CD8-positive, alpha-beta memory T cell (primary cell): ENCODE results near the gene CAST. TPM values are rescaled to one million over a fixed set of nuclear protein-coding genes. Genes with fewer than 3 reads are reported as not detected.
A peak's percentile ranks its signal among the peaks of the same experiment; 100 is the strongest.
"Not testable (repeated sequence)": the region's sequence is repeated elsewhere in the genome, so short reads cannot be mapped to it uniquely, and the experiment has no call there.

ENCODE experiments used
- CTCF ChIA-PET: fragments of 350-600 bp; sonication (Branson Sonifier 250); formaldehyde crosslinking; loops from one replicate; lab custom pipeline; 2021; ENCODE audit warnings: antibody characterized with exemption; lab: Charles Lee
- POLR2A ChIA-PET: fragments of 350-600 bp; sonication (Branson Sonifier 250); formaldehyde crosslinking; loops from one replicate; lab custom pipeline; 2021; ENCODE audit warnings: antibody characterized with exemption; lab: Charles Lee
- DNase-seq, 5 donors: peaks; one replicate each; pipeline versions ENCODE4 v3.0.0 to v3.0.0-alpha.2; 2020 to 2022; ENCODE audit warnings: mixed read lengths in 1 of 5
- H3K27ac ChIP-seq: one replicate; pipeline ENCODE4 v1.7.0; 2013; ENCODE audit warnings: low read depth, mild to moderate bottlenecking, low read length, moderate library complexity
- H3K27me3 ChIP-seq: 2 replicates; pipeline ENCODE4 v1.7.0; 2013; ENCODE audit warnings: low read length, mild to moderate bottlenecking; ENCODE audit not compliant: insufficient read depth, poor library complexity, severe bottlenecking
- H3K36me3 ChIP-seq: 2 replicates; pipeline ENCODE4 v1.7.0; 2013; ENCODE audit warnings: mild to moderate bottlenecking, low read length, moderate library complexity; ENCODE audit not compliant: insufficient read depth
- H3K4me1 ChIP-seq: 2 replicates; pipeline ENCODE4 v1.7.0; 2013; ENCODE audit warnings: mild to moderate bottlenecking, low read length, moderate library complexity; ENCODE audit not compliant: insufficient read depth
- H3K4me3 ChIP-seq: 2 replicates; pipeline ENCODE4 v1.7.0; 2013; ENCODE audit warnings: mild to moderate bottlenecking, low read length
- H3K9me3 ChIP-seq: 2 replicates; pipeline ENCODE4 v1.7.0; 2013; ENCODE audit warnings: mild to moderate bottlenecking, low read length
- H3K27ac Mint-ChIP-seq, 8 donors: one replicate each; pipeline ENCODE4 v1.8.0; 2020 to 2021; ENCODE audit warnings: mixed read lengths in 8 of 8, mild to moderate bottlenecking in 6 of 8, inconsistent platforms in 3 of 8, moderate library complexity in 3 of 8
- H3K27me3 Mint-ChIP-seq, 2 donors: one replicate each; pipeline ENCODE4 v1.8.0; 2020 to 2021; ENCODE audit warnings: mixed read lengths in 2 of 2, mild to moderate bottlenecking in 1 of 2, moderate library complexity in 1 of 2
- H3K36me3 Mint-ChIP-seq, 3 donors: one replicate each; pipeline ENCODE4 v1.8.0; 2020 to 2021; ENCODE audit warnings: mixed read lengths in 3 of 3, inconsistent platforms in 1 of 3, mild to moderate bottlenecking in 1 of 3
- H3K4me1 Mint-ChIP-seq, 3 donors: one replicate each; pipeline ENCODE4 v1.8.0; 2020 to 2021; ENCODE audit warnings: mixed read lengths in 3 of 3, inconsistent platforms in 1 of 3, mild to moderate bottlenecking in 1 of 3
- H3K4me3 Mint-ChIP-seq, 7 donors: one replicate each; pipeline ENCODE4 v1.8.0; 2020 to 2021; ENCODE audit warnings: mixed read lengths in 7 of 7, mild to moderate bottlenecking in 6 of 7, moderate library complexity in 4 of 7, inconsistent platforms in 2 of 7
- H3K9me3 Mint-ChIP-seq, 5 donors: one replicate each; pipeline ENCODE4 v1.8.0; 2020 to 2022; ENCODE audit warnings: mixed read lengths in 5 of 5, mild to moderate bottlenecking in 3 of 5, moderate library complexity in 2 of 5, inconsistent platforms in 1 of 5
- polyA plus RNA-seq: library from polyadenylated mRNA; unstranded; fragments of 300-500 nt; fragmentation: Illumina TruSeq; gene quantifications from one replicate; pipeline ENCODE4 v1.2.3, GENCODE V29; 2021
- total RNA-seq, 2 experiments: library from RNA; stranded (reverse); gene quantifications; one replicate each; pipeline ENCODE4 v1.2.3, GENCODE V29; 2021

The CAST gene
- total RNA-seq (100 to 1,000 TPM; 127 to 134 TPM), polyA plus RNA-seq (94.6 TPM)

GRCh38 chr5:96661855-96662724 lies at the start of gene CAST:
Gene CAST, plus strand, starts transcription at chr5:96662376. Its CDS starts 47 bp downstream, at chr5:96662423.
- Histone ChIP-seq H3K4me3 (peak within 1 kb of the TSS; percentile 80), H3K9me3 (no peaks in the 10 kb centered on the region), H3K36me3 (no peaks in the 10 kb centered on the region), H3K4me1 (peaks cover 36% of the 10 kb centered on the region), H3K27ac (peak within 1 kb of the TSS; percentile 92), H3K27me3 (no peaks in the 10 kb centered on the region)
- ChIA-PET POLR2A (interaction anchor here (0.5 to 2.7 kb wide), 7 partner anchors 9 to 146 kb away, joined by 3 to 20 read pairs (median 4); partner anchors contain the start of gene ERAP1), CTCF (interaction anchor here (1.1 to 1.9 kb wide), 9 partner anchors 9 to 318 kb away, joined by 3 to 10 read pairs (median 4); no protein-coding TSS in a partner anchor)
- Mint-ChIP-seq H3K9me3 (no peaks in the 10 kb centered on the region), H3K4me1 (peaks cover 56 to 71% (median 66%) of the 10 kb centered on the region in 3 donors), H3K36me3 (peaks cover 0 to 18% (median 2%) of the 10 kb centered on the region in 3 donors), H3K27me3 (no peaks in the 10 kb centered on the region), H3K27ac (peak within 1 kb of the TSS; percentile 98 to 99 (median 99)), H3K4me3 (peak within 1 kb of the TSS; percentile 91 to 99 (median 98))
- DNase-seq: peak; percentile 71 to 86 (median 76)

- H3K9me3 Mint-ChIP-seq: no peaks in the 10 kb centered on the region
- H3K36me3 Mint-ChIP-seq: no peaks in the 10 kb centered on the region
- peaks cover 9 to 24% of the 10 kb centered on the region in 2 donors for H3K27me3 Mint-ChIP-seq
- H3K4me3 Mint-ChIP-seq: no peak overlapping the region
- H3K9me3 ChIP-seq: no peaks in the 10 kb centered on the region
- H3K36me3 ChIP-seq: no peaks in the 10 kb centered on the region
- H3K27ac Mint-ChIP-seq: peak overlapping the region in 1 of 8 donors; percentile 2
- ChIA-PET CTCF (interaction anchor here (0.7 to 2.8 kb wide), 27 partner anchors 8 to 550 kb away, joined by 3 to 16 read pairs (median 5); partner anchors contain the start of gene CAST), POLR2A (interaction anchor here (1.2 kb wide), 1 partner anchor 49 kb away, joined by 4 read pairs; no protein-coding TSS in a partner anchor)
- H3K27me3 ChIP-seq: no peaks in the 10 kb centered on the region
- peak; percentile 7 to 52 (median 31) for DNase-seq
- no peak overlapping the region for H3K27ac ChIP-seq
- H3K4me3 ChIP-seq: no peak overlapping the region
- peaks cover 3% of the 10 kb centered on the region for H3K4me1 ChIP-seq
- peaks cover 4 to 6% (median 5%) of the 10 kb centered on the region in 3 donors for H3K4me1 Mint-ChIP-seq
Measured at GRCh38 chr5:96614110-96614691, 48.0 kb upstream of the CAST start.

- Mint-ChIP-seq H3K27ac (peak overlapping the region in 1 of 8 donors; percentile 77), H3K9me3 (no peaks in the 10 kb centered on the region), H3K4me3 (no peak overlapping the region), H3K4me1 (peaks cover 4 to 6% (median 5%) of the 10 kb centered on the region in 3 donors), H3K27me3 (peaks cover 5 to 21% of the 10 kb centered on the region in 2 donors), H3K36me3 (no peaks in the 10 kb centered on the region)
- peaks cover 3% of the 10 kb centered on the region for H3K4me1 ChIP-seq
- H3K27me3 ChIP-seq: no peaks in the 10 kb centered on the region
- H3K9me3 ChIP-seq: no peaks in the 10 kb centered on the region
- H3K4me3 ChIP-seq: no peak overlapping the region
- no peak for DNase-seq
- POLR2A ChIA-PET: no interaction called here
- CTCF ChIA-PET: interaction anchor here (1.0 to 2.8 kb wide), 13 partner anchors 9 to 549 kb away, joined by 4 to 16 read pairs (median 8); partner anchors contain the start of gene CAST
- H3K36me3 ChIP-seq: no peaks in the 10 kb centered on the region
- no peak overlapping the region for H3K27ac ChIP-seq
Measured at GRCh38 chr5:96615223-96615622, 47.0 kb upstream of the CAST start.

- H3K4me3 ChIP-seq: no peak overlapping the region
- Mint-ChIP-seq H3K9me3 (no peaks in the 10 kb centered on the region), H3K4me3 (no peak overlapping the region), H3K27me3 (peaks cover 1 to 10% of the 10 kb centered on the region in 2 donors), H3K36me3 (no peaks in the 10 kb centered on the region), H3K4me1 (peaks cover 4 to 6% (median 5%) of the 10 kb centered on the region in 3 donors), H3K27ac (no peak overlapping the region)
- ChIA-PET POLR2A (no interaction called here), CTCF (interaction anchor here (0.7 to 1.7 kb wide), 3 partner anchors 13 to 73 kb away, joined by 3 to 10 read pairs (median 5); no protein-coding TSS in a partner anchor)
- no peaks in the 10 kb centered on the region for H3K36me3 ChIP-seq
- H3K9me3 ChIP-seq: no peaks in the 10 kb centered on the region
- DNase-seq: no peak
- H3K27ac ChIP-seq: no peak overlapping the region
- no peaks in the 10 kb centered on the region for H3K27me3 ChIP-seq
- peaks cover 3% of the 10 kb centered on the region for H3K4me1 ChIP-seq
Measured at GRCh38 chr5:96616801-96617200, 45.4 kb upstream of the CAST start.

GRCh38 chr5:96618311-96619016 lies 43.7 kb upstream of the CAST start:
- H3K9me3 Mint-ChIP-seq, POLR2A ChIA-PET, H3K27ac ChIP-seq, H3K27me3 ChIP-seq, H3K4me1 Mint-ChIP-seq, H3K4me3 ChIP-seq, H3K27me3 Mint-ChIP-seq, H3K4me3 Mint-ChIP-seq, H3K36me3 Mint-ChIP-seq, H3K36me3 ChIP-seq, DNase-seq, H3K4me1 ChIP-seq, H3K27ac Mint-ChIP-seq, H3K9me3 ChIP-seq: not testable (repeated sequence)
- CTCF ChIA-PET: interaction anchor here (1.4 to 1.7 kb wide), 4 partner anchors 17 to 69 kb away, joined by 3 to 10 read pairs (median 5); no protein-coding TSS in a partner anchor

GRCh38 chr5:96619946-96620345 lies 42.2 kb upstream of the CAST start:
- ChIA-PET POLR2A (no interaction called here), CTCF (interaction anchor here (1.4 kb wide), 1 partner anchor 22 kb away, joined by 3 read pairs; no protein-coding TSS in a partner anchor)
- no peak for DNase-seq
- Histone ChIP-seq H3K27me3 (no peaks in the 10 kb centered on the region), H3K4me1 (no peaks in the 10 kb centered on the region), H3K9me3 (no peaks in the 10 kb centered on the region), H3K27ac (no peak overlapping the region), H3K36me3 (no peaks in the 10 kb centered on the region), H3K4me3 (no peak overlapping the region)
- H3K9me3 Mint-ChIP-seq: no peaks in the 10 kb centered on the region
- H3K27me3 Mint-ChIP-seq: peaks cover 4 to 8% of the 10 kb centered on the region in 2 donors
- no peaks in the 10 kb centered on the region for H3K36me3 Mint-ChIP-seq
- H3K4me1 Mint-ChIP-seq: no peaks in the 10 kb centered on the region
- no peak overlapping the region for H3K4me3 Mint-ChIP-seq
- H3K27ac Mint-ChIP-seq: no peak overlapping the region

GRCh38 chr5:96624596-96624995 lies 37.6 kb upstream of the CAST start:
- H3K27ac ChIP-seq: no peak overlapping the region
- peaks cover 4 to 5% of the 10 kb centered on the region in 2 donors for H3K27me3 Mint-ChIP-seq
- POLR2A ChIA-PET: no interaction called here
- DNase-seq: no peak
- H3K9me3 Mint-ChIP-seq: no peaks in the 10 kb centered on the region
- no peak overlapping the region for H3K27ac Mint-ChIP-seq
- CTCF ChIA-PET: interaction anchor here (2.4 kb wide), 1 partner anchor 10 kb away, joined by 7 read pairs; no protein-coding TSS in a partner anchor
- no peak overlapping the region for H3K4me3 ChIP-seq
- no peak overlapping the region for H3K4me3 Mint-ChIP-seq
- no peaks in the 10 kb centered on the region for H3K4me1 ChIP-seq
- H3K36me3 Mint-ChIP-seq: no peaks in the 10 kb centered on the region
- H3K9me3 ChIP-seq: no peaks in the 10 kb centered on the region
- no peaks in the 10 kb centered on the region for H3K27me3 ChIP-seq
- no peaks in the 10 kb centered on the region for H3K36me3 ChIP-seq
- peaks cover 4 to 19% (median 7%) of the 10 kb centered on the region in 3 donors for H3K4me1 Mint-ChIP-seq
